Measurements from ENCODE around the gene SNRNP70.

DNA sequence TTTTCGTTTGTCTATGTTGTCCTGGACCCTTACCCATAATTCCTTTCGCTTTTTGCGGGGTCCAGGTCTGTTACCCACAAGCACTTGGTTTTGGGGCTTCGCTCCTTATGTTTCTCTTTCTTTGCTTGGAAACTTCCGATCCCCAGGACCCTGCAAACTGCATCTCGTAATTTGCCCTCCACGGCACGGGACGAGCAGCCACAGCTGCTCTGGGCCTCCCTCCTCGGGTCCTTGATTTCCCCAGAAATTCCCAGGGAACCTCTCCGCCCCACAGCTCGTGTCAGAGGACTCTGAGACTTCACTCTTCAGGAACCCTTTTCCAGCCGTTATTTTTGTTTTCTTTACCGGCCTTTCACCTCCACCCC, 599 bp downstream of the SNRNP70 start:
- no peak for TF ChIP-seq TEAD4 (IDR thresholded peaks at IDR 0.05)
- no peak for TF ChIP-seq CREB1 (IDR thresholded peaks at IDR 0.05; ENCODE audit: low read depth)
- no peak for TF ChIP-seq TAF1 (IDR thresholded peaks at IDR 0.05; ENCODE audit: low read depth)

All from Ishikawa (cell line).